ENCODE data around the gene EDARADD. TPM values are rescaled to one million over a fixed set of nuclear protein-coding genes. Genes with fewer than 3 reads are reported as not detected.
A peak's percentile ranks its signal among the peaks of the same experiment; 100 is the strongest.

The EDARADD gene
- total RNA-seq, 1 donor = not detected

- no peak overlapping the region for H3K4me3 ChIP-seq (ENCODE audit: low read depth, low read length)
- TF ChIP-seq CTCF (IDR thresholded peaks at IDR 0.05; ENCODE audit: insufficient read depth, low read length) = no peak
- DNase-seq (ENCODE audit: low read depth) = no peak
Observed at GRCh38 chr1:236526079-236526478, 132.0 kb downstream of the EDARADD start.

GRCh38 chr1:236530286-236530685 is 136.2 kb downstream of the EDARADD start:
- DNase-seq (ENCODE audit: low read depth) = no peak
- TF ChIP-seq CTCF (IDR thresholded peaks at IDR 0.05; ENCODE audit: insufficient read depth, low read length) = no peak
- H3K4me3 ChIP-seq (ENCODE audit: low read depth, low read length) = no peak overlapping the region

- no peak for DNase-seq (ENCODE audit: low read depth)
- no peak for TF ChIP-seq CTCF (IDR thresholded peaks at IDR 0.05; ENCODE audit: insufficient read depth, low read length)
- H3K4me3 ChIP-seq (ENCODE audit: low read depth, low read length) = no peak overlapping the region
Observed at GRCh38 chr1:236530959-236531358, 136.9 kb downstream of the EDARADD start.

- no peak overlapping the region for H3K4me3 ChIP-seq (ENCODE audit: low read depth, low read length)
- DNase-seq (ENCODE audit: low read depth) = no peak
- no peak for TF ChIP-seq CTCF (IDR thresholded peaks at IDR 0.05; ENCODE audit: insufficient read depth, low read length)
Observed at GRCh38 chr1:236532850-236533249, 138.8 kb downstream of the EDARADD start.

GRCh38 chr1:236534151-236534651 is 140.1 kb downstream of the EDARADD start:
- no peak for TF ChIP-seq CTCF (IDR thresholded peaks at IDR 0.05; ENCODE audit: insufficient read depth, low read length)
- no peak overlapping the region for H3K4me3 ChIP-seq (ENCODE audit: low read depth, low read length)
- peak; percentile 52 for DNase-seq (ENCODE audit: low read depth)

Other genes starting within 250 kb of the EDARADD start
- 1.4 and 1.5 TPM in 2 replicates for gene ERO1B, start 112.3 kb upstream of the EDARADD start, total RNA-seq (ENCODE audit: low replicate concordance)
- gene LGALS8, start 129.7 kb downstream of the EDARADD start, total RNA-seq (ENCODE audit: low replicate concordance) = 58.4 and 64.8 TPM in 2 replicates
- gene HEATR1, start 210.2 kb downstream of the EDARADD start, total RNA-seq (ENCODE audit: low replicate concordance) = 48.6 and 62.5 TPM in 2 replicates